HUDEP-2 (cell line): Measurements from ENCODE around the gene GAST.
A peak's percentile ranks its signal among the peaks of the same experiment; 100 is the strongest.

Experiments
- DNase-seq, 76 experiments: peaks; one replicate each; lab custom pipeline; 2025; ENCODE audit not compliant: unreplicated experiment in 76 of 76; lab: John Stamatoyannopoulos, UW

Gene GAST

GRCh38 chr17:41705271-41705991, 6.7 kb upstream of the GAST start:
- no peak for DNase-seq

GRCh38 chr17:41707803-41708669, 4.1 kb upstream of the GAST start:
- no peak for DNase-seq

GRCh38 chr17:41710472-41711090, 1.6 kb upstream of the GAST start:
- DNase-seq = no peak

- no peak for DNase-seq
Measured at GRCh38 chr17:41717408-41718286, 5.5 kb downstream of the GAST start.

- no peak for DNase-seq
Measured at GRCh38 chr17:41718287-41718645, 6.1 kb downstream of the GAST start.

GRCh38 chr17:41722231-41722630, 10.1 kb downstream of the GAST start:
- no peak for DNase-seq

- DNase-seq = no peak
Measured at GRCh38 chr17:41723801-41724475, 11.8 kb downstream of the GAST start.

- no peak for DNase-seq
Measured at GRCh38 chr17:41724476-41725050, 12.4 kb downstream of the GAST start.

- no peak for DNase-seq
Measured at GRCh38 chr17:41725134-41725533, 13.0 kb downstream of the GAST start.

GRCh38 chr17:41728056-41728455, 15.9 kb downstream of the GAST start:
- no peak for DNase-seq

- DNase-seq = no peak
Measured at GRCh38 chr17:41730479-41730878, 18.3 kb downstream of the GAST start.

GRCh38 chr17:41731836-41732235, 19.7 kb downstream of the GAST start:
- no peak for DNase-seq

GRCh38 chr17:41733348-41734138, 21.4 kb downstream of the GAST start:
- DNase-seq = no peak

- peak in 1 of 76 experiments; percentile 11 for DNase-seq
Measured at GRCh38 chr17:41734139-41734948, 22.2 kb downstream of the GAST start, which contains the start of gene HAP1. TSS of gene HAP1 (minus strand) at chr17:41734643. CDS start at chr17:41734634, 9 bp downstream.

GRCh38 chr17:41734949-41735313, 22.8 kb downstream of the GAST start:
- DNase-seq = no peak

GRCh38 chr17:41735744-41736143, 23.6 kb downstream of the GAST start:
- DNase-seq = no peak

GRCh38 chr17:41736983-41737679, 25.0 kb downstream of the GAST start:
- no peak for DNase-seq

GRCh38 chr17:41737680-41738023, 25.5 kb downstream of the GAST start:
- DNase-seq = no peak
